GM18519 (cell line): ENCODE data around the gene MUC7.

Experiments
- ATAC-seq: cut with Tn5 transposase; IDR thresholded peaks from one replicate; pipeline ENCODE4 v1.9.1; 2021; ENCODE audit warnings: mild to moderate bottlenecking, moderate library complexity; ENCODE audit not compliant: unreplicated experiment, low FRiP score

MUC7 gene

DNA sequence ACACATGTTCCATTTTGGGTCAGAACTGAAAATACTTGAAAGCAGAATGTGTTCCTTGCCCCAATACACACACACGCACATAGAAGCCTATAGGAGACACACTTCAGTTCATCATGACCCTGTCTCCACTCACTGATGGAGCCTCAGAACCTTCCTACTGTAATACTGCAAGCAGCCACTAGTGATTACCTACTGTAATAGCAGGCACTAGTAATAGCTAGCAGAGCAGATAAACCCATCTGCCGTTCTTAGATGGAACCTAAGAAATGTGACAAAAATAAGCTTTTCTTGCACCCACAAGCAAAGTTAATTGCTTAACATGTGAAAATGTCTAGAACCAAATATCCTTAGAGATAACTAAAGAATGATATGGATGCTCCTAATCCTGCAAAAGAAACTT is 60.0 kb downstream of the MUC7 start:
- peak; percentile 95 for ATAC-seq
